ENCODE measurements around the gene PPP3CA.

DNA sequence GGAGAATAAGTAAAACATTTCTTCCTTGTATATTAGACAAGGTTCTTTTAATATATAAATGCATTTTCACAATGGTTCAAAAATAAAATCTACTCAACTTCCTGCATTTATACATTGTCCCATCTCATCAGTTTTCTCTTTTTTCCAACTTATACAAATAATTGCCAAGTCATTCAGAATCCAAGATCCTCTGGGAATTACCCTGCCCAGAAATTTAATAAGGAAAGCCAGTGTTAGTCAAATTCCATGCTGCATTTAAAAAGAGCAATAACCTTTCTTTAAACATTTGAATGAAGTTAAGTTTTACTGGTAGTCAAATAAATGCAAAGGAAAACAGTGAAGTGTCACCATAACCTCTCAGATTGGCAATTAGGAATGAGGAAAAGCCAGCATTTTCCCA is 357.9 kb downstream of the PPP3CA start:
- TF ChIP-seq, protein P1, sequence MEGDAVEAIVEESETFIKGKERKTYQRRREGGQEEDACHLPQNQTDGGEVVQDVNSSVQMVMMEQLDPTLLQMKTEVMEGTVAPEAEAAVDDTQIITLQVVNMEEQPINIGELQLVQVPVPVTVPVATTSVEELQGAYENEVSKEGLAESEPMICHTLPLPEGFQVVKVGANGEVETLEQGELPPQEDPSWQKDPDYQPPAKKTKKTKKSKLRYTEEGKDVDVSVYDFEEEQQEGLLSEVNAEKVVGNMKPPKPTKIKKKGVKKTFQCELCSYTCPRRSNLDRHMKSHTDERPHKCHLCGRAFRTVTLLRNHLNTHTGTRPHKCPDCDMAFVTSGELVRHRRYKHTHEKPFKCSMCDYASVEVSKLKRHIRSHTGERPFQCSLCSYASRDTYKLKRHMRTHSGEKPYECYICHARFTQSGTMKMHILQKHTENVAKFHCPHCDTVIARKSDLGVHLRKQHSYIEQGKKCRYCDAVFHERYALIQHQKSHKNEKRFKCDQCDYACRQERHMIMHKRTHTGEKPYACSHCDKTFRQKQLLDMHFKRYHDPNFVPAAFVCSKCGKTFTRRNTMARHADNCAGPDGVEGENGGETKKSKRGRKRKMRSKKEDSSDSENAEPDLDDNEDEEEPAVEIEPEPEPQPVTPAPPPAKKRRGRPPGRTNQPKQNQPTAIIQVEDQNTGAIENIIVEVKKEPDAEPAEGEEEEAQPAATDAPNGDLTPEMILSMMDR (IDR thresholded peaks at IDR 0.05): no peak
- no peak for TF ChIP-seq POLR2A (IDR thresholded peaks at IDR 0.05)

Measured in Peyer's patch (tissue), 4 donors.